ENCODE results near the gene ASB18.

Gene ASB18

DNA sequence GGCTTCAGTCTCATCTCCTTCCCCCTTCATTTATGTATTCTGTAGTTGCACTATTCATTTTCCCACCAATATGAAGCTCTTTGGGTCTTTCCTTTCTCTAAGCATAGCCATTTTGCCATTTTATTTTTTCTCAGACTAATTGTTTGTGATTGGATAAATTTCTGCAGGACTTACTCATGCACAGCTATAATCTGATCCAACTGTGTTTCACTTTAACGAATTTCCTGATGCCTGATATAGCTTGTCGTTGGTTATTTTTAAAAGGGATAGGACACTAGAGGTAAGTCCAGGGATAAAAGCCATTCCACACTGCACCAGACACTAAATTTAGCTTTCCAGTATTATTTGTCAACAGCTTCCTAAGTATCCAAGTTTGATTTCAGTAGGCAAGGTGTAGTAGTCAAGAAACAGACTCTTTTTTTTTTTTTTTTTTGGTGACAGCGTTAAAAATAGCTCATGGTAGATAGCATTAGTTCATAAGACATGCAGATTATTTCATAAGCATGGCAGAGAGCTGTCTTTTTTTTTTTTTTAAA, 17.4 kb downstream of the ASB18 start:
- no peak for DNase-seq (ENCODE audit: low spot score in 2 of 2)
- H3K27me3 ChIP-seq (ENCODE audit: low read depth), result peaks cover under 1% of the 10 kb centered on the region; the same call in 1 of the 2 replicates

DNA sequence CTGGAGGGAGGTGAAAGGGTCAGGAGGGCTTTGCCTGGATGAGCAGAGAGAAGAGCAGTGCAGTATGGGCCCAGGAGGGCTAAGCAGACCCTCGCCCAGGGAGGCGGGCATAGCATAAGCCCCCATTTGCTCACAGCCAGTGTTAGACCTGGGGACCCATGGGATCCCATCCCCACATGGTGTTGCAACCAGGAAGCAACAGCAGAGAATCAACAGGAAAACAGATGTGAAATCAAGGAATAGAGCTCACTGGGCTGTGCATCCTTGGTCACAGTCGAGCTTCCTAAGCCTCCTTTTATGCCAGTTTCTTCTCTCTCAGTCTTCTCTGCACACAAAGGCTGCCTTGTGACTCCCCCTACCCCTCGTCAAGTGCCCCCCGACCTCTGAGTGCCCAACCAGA, 19.9 kb downstream of the ASB18 start:
- no peaks in the 10 kb centered on the region for H3K4me1 ChIP-seq
- H3K9me3 ChIP-seq, result no peaks in the 10 kb centered on the region
- H3K27me3 ChIP-seq (ENCODE audit: low read depth), result 0 out of 2 replicates have a peak, but pooled peaks cover 2% of the 10 kb centered on the region
- H3K36me3 ChIP-seq (replicated peaks), result no peaks in the 10 kb centered on the region
- DNase-seq (ENCODE audit: low spot score in 2 of 2), result no peak
- H3K4me3 ChIP-seq, result no peak overlapping the region
- in situ Hi-C loops (cut with MboI; ENCODE audit: low sequenced_read_pairs), result loop anchor here (5.0 kb wide), 1 partner anchor 43 kb away; no protein-coding TSS in a partner anchor

More for the DNA sequence above, 17.4 kb downstream of the ASB18 start:
- H3K4me3 ChIP-seq, result no peak overlapping the region
- no peaks in the 10 kb centered on the region for H3K4me1 ChIP-seq
- in situ Hi-C loops (cut with MboI; ENCODE audit: low sequenced_read_pairs), result no loop called here
- no peaks in the 10 kb centered on the region for H3K36me3 ChIP-seq (replicated peaks)
- H3K9me3 ChIP-seq, result no peaks in the 10 kb centered on the region

DNA sequence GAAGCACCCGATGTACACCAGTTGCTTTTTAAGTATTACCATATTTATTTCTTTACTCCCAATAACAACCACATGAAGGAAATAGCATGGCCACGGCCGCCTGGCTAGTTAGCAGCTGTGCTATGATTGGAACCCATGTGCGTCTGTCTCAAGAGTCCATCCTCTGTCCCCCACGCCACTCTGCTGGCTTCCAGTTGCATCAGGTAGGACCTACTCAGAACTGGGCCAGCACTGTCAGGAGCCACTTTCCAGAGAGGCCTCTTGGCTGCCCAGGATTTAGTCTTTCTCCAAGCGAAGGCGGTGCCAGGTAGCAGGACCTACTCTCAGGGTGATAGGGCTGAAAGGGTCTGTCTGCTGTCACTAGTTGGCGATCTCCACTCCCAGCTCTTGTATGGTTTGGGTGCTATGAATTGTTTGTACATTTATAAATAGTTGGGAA, 22.1 kb downstream of the ASB18 start:
- in situ Hi-C loops (cut with MboI; ENCODE audit: low sequenced_read_pairs), result loop anchor here (5.0 kb wide), 1 partner anchor 45 kb away; no protein-coding TSS in a partner anchor
- H3K27me3 ChIP-seq (ENCODE audit: low read depth), result 0 out of 2 replicates have a peak, but pooled peaks cover 2% of the 10 kb centered on the region
- H3K36me3 ChIP-seq (replicated peaks), result no peaks in the 10 kb centered on the region
- no peaks in the 10 kb centered on the region for H3K4me1 ChIP-seq
- DNase-seq (ENCODE audit: low spot score in 2 of 2), result no peak
- H3K4me3 ChIP-seq, result no peak overlapping the region
- H3K9me3 ChIP-seq, result no peaks in the 10 kb centered on the region

DNA sequence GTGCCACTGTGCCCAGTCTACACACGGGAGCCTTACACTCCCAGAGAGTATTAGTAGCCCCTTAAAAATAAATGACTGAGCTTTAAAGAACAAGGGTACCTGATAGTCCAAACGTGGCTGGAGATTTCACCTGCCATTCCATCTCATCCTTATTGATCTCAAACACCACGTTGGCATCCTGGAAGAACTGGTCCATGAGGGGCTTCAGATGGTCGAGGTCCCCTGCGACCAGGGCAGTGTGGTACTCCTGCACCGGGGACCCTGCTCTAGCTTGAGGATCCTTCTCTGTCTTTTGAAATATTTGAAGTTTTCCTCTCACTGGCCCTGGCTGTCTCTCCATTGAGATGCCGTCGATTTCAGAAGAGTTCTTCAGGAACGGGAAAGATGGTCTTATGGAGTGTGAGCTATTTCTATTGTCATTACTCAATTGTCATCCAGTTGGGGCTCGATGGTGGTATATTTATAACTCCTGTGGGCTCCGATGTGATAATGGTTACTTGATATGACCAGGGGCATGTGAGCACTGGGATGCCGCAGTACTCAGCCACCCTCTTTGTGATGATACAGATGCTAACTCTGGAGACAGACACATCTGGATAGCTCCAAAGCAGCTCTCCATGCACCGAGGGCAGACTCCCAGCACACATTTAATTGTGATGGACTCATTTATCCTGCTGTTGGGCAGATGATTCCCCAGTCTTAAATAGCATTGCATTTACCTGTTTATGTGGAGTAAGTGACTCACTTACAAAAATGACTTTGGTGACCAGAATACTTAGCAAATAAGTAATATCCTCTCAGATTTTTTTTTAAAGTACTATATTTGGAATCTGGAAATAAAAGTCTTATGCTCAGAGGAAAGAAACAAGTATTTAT, 22.8 kb downstream of the ASB18 start:
- no peak for DNase-seq (ENCODE audit: low spot score in 2 of 2)
- Histone ChIP-seq H3K36me3 (replicated peaks) (no peaks in the 10 kb centered on the region), H3K27me3 (ENCODE audit: low read depth) (peaks cover 4% of the 10 kb centered on the region; the same call in 1 of the 2 replicates), H3K4me3 (no peak overlapping the region), H3K4me1 (no peaks in the 10 kb centered on the region), H3K9me3 (no peaks in the 10 kb centered on the region)
- in situ Hi-C loops (cut with MboI; ENCODE audit: low sequenced_read_pairs), result loop anchor here (5.0 kb wide), 1 partner anchor 46 kb away; no protein-coding TSS in a partner anchor

DNA sequence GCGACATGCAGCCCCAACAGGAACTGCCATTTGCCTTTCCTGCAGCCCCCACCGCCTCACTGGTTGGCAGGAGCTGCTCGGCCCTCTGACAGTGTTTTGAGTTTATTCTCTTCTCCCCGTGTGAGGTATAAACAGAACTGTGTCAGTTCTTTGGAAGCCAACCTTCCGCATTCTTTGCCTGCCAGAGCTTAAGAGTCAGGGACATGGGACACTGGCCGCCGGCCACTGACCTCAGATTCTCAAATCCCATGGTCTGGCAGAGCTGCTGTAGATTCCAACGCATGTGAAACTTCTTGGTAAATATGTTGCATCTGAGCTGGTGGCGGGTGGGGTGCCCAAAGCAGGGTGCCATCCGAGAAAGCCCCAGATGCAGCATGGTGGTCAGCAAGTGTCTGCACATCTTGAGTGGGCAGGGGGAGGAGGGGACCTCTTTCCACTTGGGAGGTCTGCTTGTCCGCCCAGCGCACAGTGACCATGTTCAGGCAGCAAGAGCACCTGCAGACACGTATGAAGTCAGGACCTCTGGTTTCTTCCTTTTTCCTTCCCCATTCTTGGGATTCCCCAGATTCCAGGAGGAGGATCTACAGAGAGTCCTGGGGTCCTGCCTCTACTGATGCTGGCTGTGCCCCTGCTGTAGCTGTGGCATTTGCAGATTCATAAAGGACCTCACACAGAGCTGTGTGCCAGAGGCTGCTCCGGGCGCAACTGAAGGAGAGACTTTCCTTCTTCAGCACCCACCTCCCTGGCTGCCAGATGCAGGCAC, 23.8 kb downstream of the ASB18 start:
- H3K9me3 ChIP-seq, result no peaks in the 10 kb centered on the region
- H3K4me3 ChIP-seq, result no peak overlapping the region
- H3K27me3 ChIP-seq (ENCODE audit: low read depth), result peaks cover 6% of the 10 kb centered on the region; the same call in 1 of the 2 replicates
- H3K36me3 ChIP-seq (replicated peaks), result no peaks in the 10 kb centered on the region
- H3K4me1 ChIP-seq, result no peaks in the 10 kb centered on the region
- no peak for DNase-seq (ENCODE audit: low spot score in 2 of 2)
- in situ Hi-C loops (cut with MboI; ENCODE audit: low sequenced_read_pairs), result loop anchor here (5.0 kb wide), 1 partner anchor 47 kb away; no protein-coding TSS in a partner anchor

DNA sequence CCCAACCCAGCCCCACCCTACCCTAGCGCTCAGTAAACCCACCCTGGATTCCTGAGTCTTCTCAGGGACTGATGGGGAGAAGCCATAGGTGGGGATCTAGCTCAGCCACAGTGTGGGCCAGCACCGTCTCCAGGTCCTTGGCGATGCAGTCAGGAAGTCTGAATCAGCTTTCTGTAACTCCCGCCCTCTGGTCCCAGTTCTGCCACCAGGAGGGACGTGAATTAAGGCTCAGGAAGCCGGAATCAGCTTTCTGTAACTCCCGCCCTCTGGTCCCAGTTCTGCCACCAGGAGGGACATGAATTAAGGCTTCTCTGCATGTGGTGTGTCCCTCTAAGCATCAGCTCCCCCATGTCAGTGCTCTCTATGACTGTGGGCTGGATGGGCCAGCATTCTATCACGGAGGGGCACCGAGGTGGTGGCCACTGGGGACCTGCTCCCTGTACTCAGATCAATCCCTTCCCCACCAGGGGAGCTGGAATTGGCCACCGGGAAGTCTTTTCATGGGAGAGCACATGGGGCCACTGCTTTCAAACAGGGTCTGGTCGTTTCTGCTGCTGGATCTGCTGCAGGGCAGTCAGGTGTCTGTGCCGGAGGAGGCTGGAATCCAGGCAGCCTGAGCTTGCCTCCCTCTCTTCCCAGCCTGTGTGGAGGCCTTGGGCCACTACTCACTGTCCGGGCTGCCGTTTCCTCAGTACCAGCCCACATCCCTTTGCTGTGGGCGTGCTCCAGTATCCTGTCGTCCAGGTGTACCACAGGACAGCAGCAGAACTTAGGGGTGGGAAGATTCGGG, 24.7 kb downstream of the ASB18 start:
- in situ Hi-C loops (cut with MboI; ENCODE audit: low sequenced_read_pairs), result loop anchor here (5.0 kb wide), 1 partner anchor 48 kb away; no protein-coding TSS in a partner anchor
- no peak overlapping the region for H3K4me3 ChIP-seq
- DNase-seq (ENCODE audit: low spot score in 2 of 2), result no peak
- peaks cover 6% of the 10 kb centered on the region; the same call in 1 of the 2 replicates for H3K27me3 ChIP-seq (ENCODE audit: low read depth)
- no peaks in the 10 kb centered on the region for H3K4me1 ChIP-seq
- H3K36me3 ChIP-seq (replicated peaks), result no peaks in the 10 kb centered on the region
- H3K9me3 ChIP-seq, result no peaks in the 10 kb centered on the region

DNA sequence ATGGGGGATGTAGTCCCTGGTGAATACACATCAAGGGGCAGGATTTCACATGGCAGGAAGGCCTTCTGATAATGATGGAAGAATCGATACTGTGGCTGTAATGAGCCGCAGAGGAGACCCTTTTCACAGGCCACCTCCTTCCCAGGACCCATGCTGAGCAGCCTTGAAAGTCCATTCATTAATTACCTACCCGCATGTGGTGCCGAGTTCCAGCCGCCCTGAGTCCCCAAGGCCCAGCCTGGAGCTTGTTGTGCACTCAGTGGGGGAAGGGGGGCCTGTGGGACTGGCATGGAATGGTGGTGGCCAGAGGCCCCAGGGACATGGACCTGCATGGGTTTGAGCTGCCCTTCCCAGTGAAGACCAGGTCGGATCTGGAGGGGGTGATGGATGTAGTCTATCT, 25.5 kb downstream of the ASB18 start:
- Histone ChIP-seq H3K4me3 (no peak overlapping the region), H3K27me3 (ENCODE audit: low read depth) (peaks cover 6% of the 10 kb centered on the region; the same call in 1 of the 2 replicates), H3K9me3 (no peaks in the 10 kb centered on the region), H3K36me3 (replicated peaks) (no peaks in the 10 kb centered on the region), H3K4me1 (no peaks in the 10 kb centered on the region)
- in situ Hi-C loops (cut with MboI; ENCODE audit: low sequenced_read_pairs), result no loop called here
- no peak for DNase-seq (ENCODE audit: low spot score in 2 of 2)

DNA sequence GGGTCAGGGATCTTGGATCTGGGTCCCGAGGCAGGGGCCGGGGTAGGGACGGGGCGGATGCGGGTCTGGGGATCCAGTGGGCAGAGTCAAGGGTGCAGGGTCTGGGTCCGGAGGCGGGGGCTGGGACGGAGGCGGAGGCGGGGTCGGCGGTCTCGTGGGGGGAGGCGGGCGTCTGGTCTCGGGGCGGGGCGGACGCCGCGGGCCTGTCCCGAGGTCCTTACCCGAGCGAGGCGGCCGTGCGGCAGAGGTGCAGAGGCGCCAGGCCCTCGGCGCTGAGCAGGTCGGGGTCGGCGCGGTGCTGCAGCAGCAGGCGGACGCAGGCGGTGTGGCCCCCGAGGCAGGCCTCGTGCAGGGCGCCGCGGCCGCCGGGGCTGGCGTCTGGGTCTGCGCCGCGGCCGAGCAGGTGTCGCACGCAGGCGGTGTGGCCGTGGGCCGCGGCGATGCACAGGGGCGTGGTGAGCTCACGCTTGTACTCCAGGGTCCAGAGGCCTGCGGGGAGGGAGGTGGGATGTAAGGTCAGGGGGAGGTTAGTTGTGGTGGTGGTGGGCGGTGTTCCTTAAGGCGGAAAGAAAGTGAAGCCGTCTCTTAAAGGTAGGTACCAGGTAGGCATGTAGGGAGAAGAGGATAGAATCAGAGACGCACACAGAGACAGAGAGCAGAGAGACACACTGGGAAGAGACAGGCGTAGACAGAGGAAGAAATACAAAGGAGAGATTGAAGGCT, 26.6 kb downstream of the ASB18 start:
- Histone ChIP-seq H3K27me3 (ENCODE audit: low read depth) (peaks cover 6% of the 10 kb centered on the region; the same call in 1 of the 2 replicates), H3K4me3 (no peak overlapping the region)
- no peak for DNase-seq (ENCODE audit: low spot score in 2 of 2)

DNA sequence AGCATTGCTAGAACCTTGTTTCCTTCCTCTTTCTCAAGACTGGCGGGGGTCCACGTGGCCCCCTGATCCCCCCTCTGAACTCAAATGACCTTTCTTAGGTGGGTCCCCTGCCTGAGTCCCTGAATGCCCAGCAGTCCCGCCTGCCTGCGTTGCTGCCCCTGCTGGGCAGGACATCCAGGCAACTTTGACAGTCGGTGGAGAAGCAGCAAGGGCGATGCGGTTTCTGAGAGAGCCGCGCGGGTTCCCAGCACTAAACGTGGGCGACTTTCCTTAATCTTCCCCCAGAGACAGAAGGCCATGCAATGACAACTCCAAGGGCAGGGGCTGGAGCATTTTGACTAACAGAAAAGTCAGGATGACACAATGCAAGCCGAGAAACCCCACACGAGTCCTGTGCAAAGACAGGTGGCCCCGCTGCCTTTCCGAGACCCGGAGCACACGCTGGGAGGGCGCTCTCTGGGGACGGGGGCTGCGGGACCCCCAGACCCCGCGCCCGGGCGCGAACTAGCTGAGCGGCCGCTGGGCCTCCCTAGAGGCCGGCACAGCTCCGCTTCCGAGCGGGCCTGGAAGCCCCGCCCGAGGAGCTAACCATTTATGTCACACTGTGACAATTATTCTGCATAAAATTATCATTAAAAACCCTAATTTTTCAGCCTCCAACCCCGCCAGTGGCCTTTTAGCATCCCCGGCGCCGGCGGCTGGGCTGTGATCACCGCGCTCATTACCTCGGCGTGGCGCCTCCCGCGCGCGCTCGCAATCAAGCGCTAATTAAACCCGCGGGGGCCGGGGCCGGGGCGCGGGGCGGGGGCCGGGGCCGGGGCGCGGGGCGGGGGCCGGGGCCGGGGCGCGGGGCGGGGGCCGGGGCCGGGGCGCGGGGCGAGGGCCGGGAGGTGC, 27.4 kb downstream of the ASB18 start:
- H3K4me1 ChIP-seq, result no peaks in the 10 kb centered on the region
- in situ Hi-C loops (cut with MboI; ENCODE audit: low sequenced_read_pairs), result no loop called here
- H3K4me3 ChIP-seq, result no peak overlapping the region
- no peaks in the 10 kb centered on the region for H3K9me3 ChIP-seq
- no peaks in the 10 kb centered on the region for H3K36me3 ChIP-seq (replicated peaks)
- peaks cover 6% of the 10 kb centered on the region; the same call in 1 of the 2 replicates for H3K27me3 ChIP-seq (ENCODE audit: low read depth)
- DNase-seq (ENCODE audit: low spot score in 2 of 2), result no peak

More for the DNA sequence above, 26.6 kb downstream of the ASB18 start:
- Histone ChIP-seq H3K4me1 (no peaks in the 10 kb centered on the region), H3K9me3 (no peaks in the 10 kb centered on the region), H3K36me3 (replicated peaks) (no peaks in the 10 kb centered on the region)
- in situ Hi-C loops (cut with MboI; ENCODE audit: low sequenced_read_pairs), result no loop called here

DNA sequence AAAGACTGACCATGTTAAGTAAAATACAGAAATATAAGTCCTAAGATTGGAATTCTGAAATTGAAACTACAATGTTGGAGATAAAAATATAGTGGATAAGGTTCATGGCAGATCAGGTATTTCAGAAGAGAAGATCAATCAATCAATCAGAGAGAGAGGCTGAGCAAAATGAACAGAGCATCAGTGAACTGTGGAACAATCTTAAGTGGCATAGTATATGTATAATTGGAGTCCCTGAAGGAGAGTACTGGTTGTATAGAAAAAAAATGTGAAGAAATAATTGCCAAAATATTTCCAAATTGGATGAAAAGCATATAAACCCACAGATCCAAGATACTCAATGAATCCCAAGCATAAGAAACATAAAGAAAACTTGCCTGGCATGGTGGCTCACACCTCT, 35.0 kb downstream of the ASB18 start:
- Histone ChIP-seq H3K36me3 (replicated peaks) (no peaks in the 10 kb centered on the region), H3K4me3 (no peak overlapping the region), H3K4me1 (no peaks in the 10 kb centered on the region), H3K27me3 (ENCODE audit: low read depth) (no peaks in the 10 kb centered on the region), H3K9me3 (peaks cover 2% of the 10 kb centered on the region; the same call in 1 of the 2 replicates)
- in situ Hi-C loops (cut with MboI; ENCODE audit: low sequenced_read_pairs), result no loop called here
- DNase-seq (ENCODE audit: low spot score in 2 of 2), result no peak

DNA sequence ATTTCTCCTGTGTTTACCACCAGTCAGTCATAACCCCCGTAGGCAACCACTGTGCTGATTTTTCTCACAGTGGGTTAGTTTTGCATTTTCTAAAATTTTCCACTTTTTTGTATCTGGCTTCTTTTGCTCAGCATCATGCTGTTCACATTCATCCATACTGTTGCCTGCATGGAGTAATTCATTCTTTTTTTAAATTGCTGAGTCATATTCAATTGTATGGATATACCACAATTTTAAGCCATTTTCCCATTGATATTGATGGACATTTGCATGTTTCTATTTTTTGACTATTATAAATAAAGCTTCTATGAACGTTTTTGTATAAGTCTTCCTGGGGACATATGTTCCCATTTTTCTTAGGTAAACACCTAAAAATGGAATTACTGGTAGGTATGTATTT, 40.5 kb downstream of the ASB18 start:
- Histone ChIP-seq H3K4me3 (no peak overlapping the region), H3K36me3 (replicated peaks) (no peaks in the 10 kb centered on the region), H3K4me1 (no peaks in the 10 kb centered on the region), H3K27me3 (ENCODE audit: low read depth) (no peaks in the 10 kb centered on the region), H3K9me3 (peaks cover 3% of the 10 kb centered on the region; the same call in 1 of the 2 replicates)
- DNase-seq (ENCODE audit: low spot score in 2 of 2), result no peak
- in situ Hi-C loops (cut with MboI; ENCODE audit: low sequenced_read_pairs), result no loop called here

DNA sequence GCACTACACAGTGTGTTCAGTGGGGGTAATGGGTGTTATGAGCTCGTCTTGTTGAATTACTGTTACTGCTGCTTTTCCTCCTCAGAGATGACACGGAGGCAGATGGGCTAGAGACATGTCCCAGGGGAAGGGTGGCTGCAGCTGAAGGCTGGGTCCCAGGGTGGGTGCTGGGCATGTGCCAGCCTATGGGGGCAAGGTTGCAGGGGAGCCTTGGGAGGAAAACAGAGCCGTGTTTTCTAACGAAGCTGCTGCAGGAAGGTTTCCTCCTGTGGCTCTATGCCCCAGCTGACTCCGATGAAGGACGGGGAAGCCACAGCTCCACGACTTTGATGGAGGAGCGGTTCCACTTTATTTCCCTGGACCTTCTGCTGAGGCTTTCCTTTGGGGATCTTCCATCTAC, 42.4 kb downstream of the ASB18 start:
- H3K27me3 ChIP-seq (ENCODE audit: low read depth), result no peaks in the 10 kb centered on the region
- no peaks in the 10 kb centered on the region for H3K36me3 ChIP-seq (replicated peaks)
- H3K9me3 ChIP-seq, result peaks cover 3% of the 10 kb centered on the region; the same call in 1 of the 2 replicates
- no peak for DNase-seq (ENCODE audit: low spot score in 2 of 2)
- in situ Hi-C loops (cut with MboI; ENCODE audit: low sequenced_read_pairs), result no loop called here
- no peaks in the 10 kb centered on the region for H3K4me1 ChIP-seq
- H3K4me3 ChIP-seq, result no peak overlapping the region
